Brain microvascular endothelial cell (primary cell): ENCODE results near the gene PIGR.

Source experiments
- DNase-seq: peaks from one replicate; pipeline ENCODE4 v3.0.0-alpha.2; 2020
- H3K27ac ChIP-seq: fragments of 250-450 bp; sonication (Bioruptor Pico); 2 replicates; pipeline ENCODE4 v1.5.1; 2020; ENCODE audit warnings: mild to moderate bottlenecking, moderate library complexity
- H3K27me3 ChIP-seq: fragments of 250-450 bp; sonication (Bioruptor Pico); replicated peaks from 2 replicates; pipeline ENCODE4 v1.5.1; 2020; ENCODE audit warnings: mild to moderate bottlenecking
- H3K36me3 ChIP-seq: fragments of 250-450 bp; sonication (Bioruptor Pico); replicated peaks from 2 replicates; pipeline ENCODE4 v1.5.1; 2020; ENCODE audit warnings: mild to moderate bottlenecking
- H3K4me3 ChIP-seq: 2 replicates; pipeline ENCODE4 v1.5.1; 2011; ENCODE audit warnings: low read depth, mild to moderate bottlenecking, control low read depth, low read length, moderate library complexity
- CTCF ChIP-seq: IDR thresholded peaks from 2 replicates; pipeline ENCODE4 v1.5.1; 2011; ENCODE audit warnings: low read depth, mild to moderate bottlenecking, moderate library complexity, low read length, control low read depth, inconsistent platforms; ENCODE audit errors: missing control alignments
- in situ Hi-C: cut with HindIII; loops from 2 replicates; pipeline ENCODE4 v1.10.0; 2017; ENCODE audit warnings: low sequenced_read_pairs, low pct_ligation_motif_present

PIGR gene

GRCh38 chr1:206909883-206910318 is 36.4 kb downstream of the PIGR start:
- in situ Hi-C loops, result no loop called here
- Histone ChIP-seq H3K36me3 (no peaks in the 10 kb centered on the region), H3K27me3 (peaks cover 27% of the 10 kb centered on the region), H3K27ac (no peak overlapping the region), H3K4me3 (peak overlapping the region; percentile 48)
- no peak for TF ChIP-seq CTCF
- DNase-seq, result no peak

GRCh38 chr1:206909161-206909882 is 36.9 kb downstream of the PIGR start:
- peak overlapping the region; percentile 48 for H3K4me3 ChIP-seq
- peaks cover 27% of the 10 kb centered on the region for H3K27me3 ChIP-seq
- no peaks in the 10 kb centered on the region for H3K36me3 ChIP-seq
- in situ Hi-C loops, result no loop called here
- TF ChIP-seq CTCF, result no peak
- DNase-seq, result no peak
- H3K27ac ChIP-seq, result no peak overlapping the region

DNA sequence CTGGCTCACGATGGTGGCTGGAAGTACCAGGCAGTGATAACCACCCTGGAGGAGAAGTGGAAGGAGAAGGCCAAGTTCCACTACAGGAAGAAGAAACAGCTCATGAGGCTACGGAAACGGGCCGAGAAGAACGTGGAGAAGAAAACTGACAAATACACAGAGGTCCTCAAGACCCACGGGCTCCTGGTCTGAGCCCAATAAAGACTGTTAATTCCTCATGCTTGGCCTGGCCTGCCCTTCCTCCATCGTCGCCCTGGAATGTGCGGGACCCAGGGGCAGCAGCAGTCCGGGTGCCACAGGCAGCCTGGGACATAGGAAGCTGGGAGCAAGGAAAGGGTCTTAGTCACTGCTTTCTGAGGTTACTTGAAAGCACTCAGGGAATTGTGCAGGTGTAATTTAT is 38.2 kb downstream of the PIGR start:
- H3K27ac ChIP-seq, result no peak overlapping the region
- peaks cover 21% of the 10 kb centered on the region for H3K27me3 ChIP-seq
- no peak for DNase-seq
- no peak overlapping the region for H3K4me3 ChIP-seq
- in situ Hi-C loops, result no loop called here
- H3K36me3 ChIP-seq, result no peaks in the 10 kb centered on the region
- no peak for TF ChIP-seq CTCF

DNA sequence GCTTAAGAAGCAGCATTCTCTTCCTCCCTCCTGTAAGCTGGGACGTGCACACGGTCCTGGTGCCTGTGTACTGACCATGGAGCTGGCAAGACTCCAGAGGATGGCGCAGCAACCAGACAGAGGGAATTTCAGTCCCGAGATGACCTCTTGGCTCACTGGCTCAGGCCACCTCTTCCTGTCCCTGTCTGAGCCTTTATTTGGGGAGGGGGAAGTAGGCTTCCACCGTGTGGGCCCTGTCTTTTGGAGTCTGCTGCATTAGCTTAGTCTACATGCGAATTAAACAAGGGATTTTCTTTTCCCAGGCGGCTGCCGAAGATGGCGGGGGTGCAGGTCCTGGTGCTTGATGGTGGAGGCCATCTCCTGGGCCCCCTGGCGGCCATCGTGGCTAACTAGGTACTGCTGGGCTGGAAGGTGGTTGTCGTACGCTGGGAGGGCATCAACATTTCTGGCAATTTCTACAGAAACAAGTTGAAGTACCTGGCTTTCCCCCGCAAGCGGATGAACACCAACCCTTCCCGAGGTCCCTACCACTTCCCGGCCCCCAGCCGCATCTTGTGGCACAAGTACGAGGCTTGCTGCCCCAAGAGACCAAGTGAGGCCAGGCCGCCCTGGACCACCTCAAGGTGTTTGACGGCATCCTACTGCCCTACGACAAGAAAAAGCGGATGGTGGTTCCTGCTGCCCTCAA is 38.8 kb downstream of the PIGR start:
- Histone ChIP-seq H3K27ac (no peak overlapping the region), H3K36me3 (no peaks in the 10 kb centered on the region), H3K27me3 (peaks cover 17% of the 10 kb centered on the region), H3K4me3 (no peak overlapping the region)
- in situ Hi-C loops, result no loop called here
- TF ChIP-seq CTCF, result peak; percentile 50
- no peak for DNase-seq

- H3K4me3 ChIP-seq, result no peak overlapping the region
- peak overlapping the region; percentile 11 for H3K27ac ChIP-seq
- peak; percentile 88 for DNase-seq
- TF ChIP-seq CTCF, result peak; percentile 17
- in situ Hi-C loops, result no loop called here
- H3K36me3 ChIP-seq, result no peaks in the 10 kb centered on the region
- peaks cover 15% of the 10 kb centered on the region for H3K27me3 ChIP-seq
These were observed 40.7 kb downstream of the PIGR start for GRCh38 chr1:206905295-206906164.
